ENCODE data around the gene TAF10. TPM values are rescaled to one million over a fixed set of nuclear protein-coding genes. Genes with fewer than 3 reads are reported as not detected.

The TAF10 gene
- polyA plus RNA-seq, 3 donors: 66.4 to 92.9 (median 91.4) TPM

DNA sequence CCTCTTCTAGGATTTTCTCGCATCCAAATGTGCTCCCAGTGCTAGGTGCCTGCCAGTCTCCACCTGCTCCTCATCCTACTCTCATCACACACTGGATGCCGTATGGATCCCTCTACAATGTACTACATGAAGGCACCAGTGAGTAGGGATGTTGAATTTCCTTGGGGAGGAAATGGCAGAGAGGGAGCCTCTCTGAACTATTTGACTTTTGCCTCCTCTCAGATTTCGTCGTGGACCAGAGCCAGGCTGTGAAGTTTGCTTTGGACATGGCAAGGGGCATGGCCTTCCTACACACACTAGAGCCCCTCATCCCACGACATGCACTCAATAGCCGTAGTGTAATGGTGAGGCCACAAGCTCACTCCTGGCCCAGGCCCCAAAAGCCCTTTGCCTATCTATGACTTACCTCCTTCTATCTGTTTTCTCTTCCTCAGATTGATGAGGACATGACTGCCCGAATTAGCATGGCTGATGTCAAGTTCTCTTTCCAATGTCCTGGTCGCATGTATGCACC lies 2.5 kb downstream of the TAF10 start:
- no peak for DNase-seq (ENCODE audit: low read depth in 3 of 3, low spot score in 2 of 3)

DNA sequence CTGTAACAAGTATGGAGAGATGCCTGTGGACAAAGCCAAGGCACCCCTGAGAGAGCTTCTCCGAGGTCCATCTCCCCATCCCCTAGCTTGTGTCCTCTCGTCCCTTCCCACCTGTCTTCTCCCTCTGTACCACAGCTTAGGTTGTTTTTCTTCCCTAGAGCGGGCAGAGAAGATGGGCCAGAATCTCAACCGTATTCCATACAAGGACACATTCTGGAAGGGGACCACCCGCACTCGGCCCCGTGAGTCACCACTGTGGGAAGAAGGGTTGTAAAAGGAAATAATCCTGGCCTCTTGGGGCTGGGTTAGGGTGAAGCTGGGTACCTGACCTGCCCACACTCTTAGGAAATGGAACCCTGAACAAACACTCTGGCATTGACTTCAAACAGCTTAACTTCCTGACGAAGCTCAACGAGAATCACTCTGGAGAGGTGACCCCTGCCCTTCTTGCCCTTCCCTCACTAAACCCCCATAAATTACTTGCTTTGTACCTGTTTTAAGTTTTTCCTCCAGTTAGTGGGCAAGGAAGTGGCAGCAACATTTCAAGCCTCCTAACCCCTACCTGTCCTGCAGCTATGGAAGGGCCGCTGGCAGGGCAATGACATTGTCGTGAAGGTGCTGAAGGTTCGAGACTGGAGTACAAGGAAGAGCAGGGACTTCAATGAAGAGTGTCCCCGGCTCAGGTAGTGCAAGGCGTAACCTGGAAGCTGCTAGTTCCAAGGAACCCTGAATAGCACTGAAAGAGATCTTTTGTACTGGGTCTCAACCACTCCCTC lies 3.1 kb downstream of the TAF10 start:
- no peak for DNase-seq (ENCODE audit: low read depth in 3 of 3, low spot score in 2 of 3)

DNA sequence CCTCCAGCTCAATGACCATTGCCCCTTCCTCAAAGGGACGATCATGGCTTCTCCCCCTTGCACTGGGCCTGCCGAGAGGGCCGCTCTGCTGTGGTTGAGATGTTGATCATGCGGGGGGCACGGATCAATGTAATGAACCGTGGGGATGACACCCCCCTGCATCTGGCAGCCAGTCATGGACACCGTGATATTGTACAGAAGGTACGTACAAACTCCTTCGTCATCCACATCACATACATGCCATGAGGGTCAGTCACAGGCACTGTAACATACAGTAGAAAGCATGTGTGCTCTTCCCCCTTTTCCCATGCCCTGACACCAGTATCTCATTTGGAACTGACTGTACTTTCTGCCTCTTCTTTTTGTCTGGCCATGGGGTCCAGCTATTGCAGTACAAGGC lies 4.0 kb downstream of the TAF10 start:
- no peak for DNase-seq (ENCODE audit: low read depth in 3 of 3, low spot score in 2 of 3)

DNA sequence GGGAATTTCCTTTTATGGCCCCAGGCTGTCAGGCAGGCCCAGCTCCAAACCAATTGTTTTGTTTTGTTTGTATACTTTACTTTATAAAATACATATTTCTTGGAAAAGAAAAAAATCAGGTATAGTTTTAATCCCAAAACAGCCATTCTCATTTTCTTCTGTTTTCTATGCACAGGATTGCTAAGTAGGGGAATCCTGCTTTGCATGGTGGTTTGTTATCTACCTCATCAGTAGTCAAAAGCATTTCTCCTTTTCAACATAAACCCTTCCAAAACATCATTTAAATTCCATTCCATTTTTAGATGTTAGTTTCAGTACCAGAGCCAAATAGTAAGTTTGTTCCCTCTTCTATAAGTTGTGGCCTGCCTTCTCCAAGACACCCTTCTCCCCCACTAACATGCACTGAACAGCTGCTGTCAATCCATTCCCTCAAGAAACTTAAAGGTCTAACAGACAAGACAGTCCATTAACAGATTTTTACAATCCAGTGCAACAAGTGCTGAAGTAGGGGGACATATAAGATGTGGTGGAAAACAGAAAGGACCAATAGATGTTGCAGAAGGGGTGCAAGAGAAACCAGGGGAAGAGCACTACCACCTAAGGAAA lies 4.7 kb downstream of the TAF10 start:
- no peak for DNase-seq (ENCODE audit: low read depth in 3 of 3, low spot score in 2 of 3)

DNA sequence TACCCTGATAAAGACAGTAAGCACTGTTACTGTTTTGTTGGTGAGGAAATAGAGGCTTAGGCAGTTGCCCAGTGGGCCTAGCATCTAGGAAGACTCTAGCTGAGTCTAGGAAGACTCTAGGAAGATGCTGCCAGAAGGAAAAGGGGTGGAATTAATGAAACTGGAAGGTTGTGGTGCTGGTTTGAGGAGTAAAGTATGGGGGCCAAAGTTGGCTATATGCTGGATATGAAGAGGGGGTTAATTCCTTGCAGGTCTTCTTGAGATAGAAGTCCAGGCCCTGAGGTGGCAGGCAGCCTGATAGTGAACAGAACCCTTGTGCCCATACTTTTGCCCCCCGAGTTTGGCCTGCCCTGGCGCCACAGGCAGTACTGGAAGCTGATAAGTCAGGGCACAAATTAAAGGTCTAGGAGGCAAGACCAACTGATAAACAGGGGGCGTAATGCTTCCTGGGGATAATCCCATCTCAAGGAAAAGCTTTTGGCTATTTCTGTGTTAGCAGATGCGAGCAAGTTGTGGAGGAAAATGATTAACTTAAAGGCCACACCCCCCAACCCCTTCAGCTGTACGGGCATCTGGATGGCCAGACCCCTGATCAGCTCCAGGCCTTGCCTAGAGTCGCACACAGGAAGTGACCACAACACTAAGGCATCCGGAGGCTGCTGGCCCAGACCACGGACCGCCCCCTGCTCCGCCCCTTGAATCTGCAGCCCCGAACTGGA lies 5.4 kb downstream of the TAF10 start:
- peak; percentile 82 to 91 (median 88) for DNase-seq (ENCODE audit: low read depth in 3 of 3, low spot score in 2 of 3)

GRCh38 chr11:6604790-6605189 lies 7.2 kb downstream of the TAF10 start:
- no peak for DNase-seq (ENCODE audit: low read depth in 3 of 3, low spot score in 2 of 3)

DNA sequence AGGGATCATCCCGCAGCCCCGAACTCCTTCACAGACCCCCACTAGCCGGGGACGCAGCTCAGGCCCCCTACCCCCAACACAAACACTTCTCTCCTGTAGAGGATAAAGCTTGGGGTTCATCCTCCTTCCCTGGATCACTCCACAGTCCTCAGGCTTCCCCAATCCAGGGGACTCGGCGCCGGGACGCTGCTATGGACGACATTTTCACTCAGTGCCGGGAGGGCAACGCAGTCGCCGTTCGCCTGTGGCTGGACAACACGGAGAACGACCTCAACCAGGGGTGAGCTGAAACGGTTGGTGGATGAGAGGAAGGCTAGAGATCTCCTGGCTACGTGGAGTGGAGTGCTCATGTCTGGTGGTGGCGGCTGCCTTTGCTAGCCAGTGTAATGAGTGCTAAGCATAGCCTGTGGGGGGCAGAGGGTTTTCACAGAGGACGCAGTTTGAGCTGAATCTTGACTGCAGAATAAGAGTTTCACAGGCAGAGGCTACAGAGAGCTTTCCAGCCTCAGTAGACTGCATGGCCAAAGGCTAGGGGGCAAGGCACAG lies 7.9 kb downstream of the TAF10 start:
- peak in 1 of 3 donors; percentile 50 for DNase-seq (ENCODE audit: low read depth in 3 of 3, low spot score in 2 of 3)

GRCh38 chr11:6603287-6604080 lies 8.5 kb downstream of the TAF10 start, which contains the start of the genes ILK and RRP8:
ILK (plus strand) TSS chr11:6603774; CDS start chr11:6604272, 498 bp downstream.
RRP8 (minus strand) TSS chr11:6603616; CDS start chr11:6603502, 114 bp downstream.
- peak in 1 of 3 donors; percentile 76 for DNase-seq (ENCODE audit: low read depth in 3 of 3, low spot score in 2 of 3)

- DNase-seq (ENCODE audit: low read depth in 3 of 3, low spot score in 2 of 3): no peak
Observed at GRCh38 chr11:6602096-6602940, 9.7 kb downstream of the TAF10 start.

DNA sequence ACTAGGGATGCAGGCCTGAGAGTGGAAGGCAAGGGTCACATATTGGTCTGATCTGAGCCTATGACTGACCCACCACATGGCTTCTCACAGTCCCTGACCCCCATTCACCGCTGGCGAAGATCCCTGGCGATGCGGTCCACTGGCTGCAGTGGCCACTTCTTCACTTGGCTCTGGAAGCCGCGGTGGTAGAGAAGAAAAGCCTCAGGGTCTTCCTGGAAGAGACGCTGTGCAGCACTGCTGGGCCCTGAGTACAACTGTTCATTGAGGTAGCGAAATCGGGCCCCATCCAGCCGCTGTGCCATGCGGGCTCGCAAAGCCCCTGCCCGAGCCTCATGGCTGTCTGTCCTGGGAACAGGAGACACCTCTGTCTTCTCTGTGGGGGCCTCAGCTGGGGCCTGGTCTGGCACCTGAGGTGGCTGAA lies 11.0 kb downstream of the TAF10 start:
- DNase-seq (ENCODE audit: low read depth in 3 of 3, low spot score in 2 of 3): no peak

DNA sequence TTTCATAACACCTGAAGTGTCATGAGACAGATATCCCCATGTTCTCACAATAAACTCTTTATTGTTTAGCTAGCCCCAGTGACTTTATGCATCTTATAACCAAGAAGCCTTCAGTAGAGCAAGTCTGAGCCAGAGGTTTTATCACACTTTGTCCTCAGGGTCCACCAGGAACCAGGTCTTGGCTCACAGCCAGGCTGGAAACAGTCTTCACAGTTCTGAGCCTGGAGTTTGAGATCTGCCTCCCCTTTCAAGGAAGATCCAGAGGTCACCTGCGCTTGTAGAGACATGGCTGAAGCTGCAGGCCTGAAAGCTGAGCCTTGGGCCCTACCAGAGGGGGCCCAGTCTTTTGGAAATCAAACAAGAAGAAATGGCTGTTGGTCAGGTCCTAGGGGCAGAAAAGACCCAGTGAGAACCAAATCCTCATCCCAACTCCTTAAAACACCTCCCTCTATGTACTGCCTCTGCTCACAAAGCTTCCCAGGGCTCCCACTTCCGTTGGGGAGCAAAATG lies 12.1 kb downstream of the TAF10 start:
- DNase-seq (ENCODE audit: low read depth in 3 of 3, low spot score in 2 of 3): no peak

DNA sequence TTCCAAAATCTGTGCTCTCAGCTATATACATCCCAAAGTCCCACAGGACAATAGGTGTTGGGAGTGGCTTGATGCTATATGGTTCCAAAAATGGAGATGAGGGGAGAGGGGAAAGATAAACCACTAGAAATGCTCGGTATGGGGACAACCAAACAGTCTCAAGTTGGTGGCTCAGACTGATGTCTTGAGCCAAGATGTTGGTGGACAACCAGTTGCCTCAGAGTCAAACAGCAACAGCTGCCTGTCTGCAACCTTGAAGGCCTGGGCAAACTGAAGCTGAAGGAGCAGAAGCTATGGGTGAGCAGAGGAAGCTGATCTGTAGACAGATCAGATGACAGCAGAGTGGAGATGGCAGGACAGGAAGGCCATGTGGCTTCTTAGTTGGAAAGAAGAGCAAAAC lies 12.6 kb downstream of the TAF10 start:
- no peak for DNase-seq (ENCODE audit: low read depth in 3 of 3, low spot score in 2 of 3)

GRCh38 chr11:6598555-6598954 lies 13.5 kb downstream of the TAF10 start:
- no peak for DNase-seq (ENCODE audit: low read depth in 3 of 3, low spot score in 2 of 3)

DNA sequence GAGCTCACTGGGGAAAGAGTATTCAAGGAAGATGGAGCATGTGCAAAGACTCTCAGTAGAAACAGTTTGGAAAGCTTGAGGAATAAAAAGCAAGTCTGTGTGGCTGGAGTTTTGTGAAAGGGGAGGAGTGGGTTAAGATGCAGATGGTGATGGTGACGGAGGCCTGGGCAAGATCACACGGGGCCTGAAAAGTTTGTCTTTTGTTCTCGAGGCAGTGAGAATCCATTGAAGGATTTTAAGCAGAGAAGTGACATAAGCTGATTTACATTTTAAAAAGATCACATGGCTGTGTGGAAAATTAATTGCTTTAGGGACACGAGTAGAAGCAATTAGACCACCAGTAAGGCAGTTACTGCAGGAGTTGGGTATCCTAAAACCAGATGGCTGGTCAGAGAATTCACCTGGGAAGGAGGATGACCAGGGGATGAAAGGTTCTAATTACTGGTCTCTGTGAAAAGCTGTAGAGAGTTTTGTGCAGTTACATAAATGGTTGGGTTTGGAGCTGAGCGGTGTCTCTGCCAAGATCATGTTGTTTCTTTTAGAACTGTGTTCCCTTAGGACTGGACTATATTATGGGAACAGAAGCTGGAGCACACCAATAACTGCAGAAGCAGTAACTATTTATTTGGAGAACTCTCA lies 15.7 kb downstream of the TAF10 start:
- no peak for DNase-seq (ENCODE audit: low read depth in 3 of 3, low spot score in 2 of 3)

GRCh38 chr11:6594142-6594768 lies 17.8 kb downstream of the TAF10 start:
- no peak for DNase-seq (ENCODE audit: low read depth in 3 of 3, low spot score in 2 of 3)

DNA sequence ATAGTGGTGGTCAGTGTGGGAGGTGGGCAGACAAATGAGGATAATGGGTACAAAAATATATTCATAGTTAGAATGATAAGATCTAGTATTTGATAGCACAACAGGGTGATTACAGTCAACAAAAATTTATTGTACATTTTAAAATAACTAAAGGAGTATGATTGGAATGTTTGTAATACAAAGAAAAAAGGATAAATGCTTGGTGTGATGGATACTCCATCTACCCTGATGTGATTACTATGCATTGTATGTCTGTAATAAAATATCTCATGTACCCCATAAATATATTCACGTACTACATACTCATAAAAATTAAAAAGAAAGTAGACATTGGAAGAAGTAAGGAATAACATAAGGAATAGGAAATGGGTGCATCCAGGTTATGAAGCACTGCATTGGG lies 24.0 kb downstream of the TAF10 start:
- no peak for DNase-seq (ENCODE audit: low read depth in 3 of 3, low spot score in 2 of 3)

- no peak for DNase-seq (ENCODE audit: low read depth in 3 of 3, low spot score in 2 of 3)
Observed at GRCh38 chr11:6587360-6587953, 24.6 kb downstream of the TAF10 start.

All from right renal cortex interstitium (tissue), 3 donors.